SH-SY5Y (cell line): ENCODE data around the gene EML1.

Experiments used
- GATA2 ChIP-seq: IDR thresholded peaks from 2 replicates; pipeline ENCODE4 v1.6.1; 2011; ENCODE audit warnings: mild to moderate bottlenecking, low read depth, low read length
- GATA3 ChIP-seq: IDR thresholded peaks from 2 replicates; pipeline ENCODE4 v1.6.1; 2011; ENCODE audit warnings: low read depth, mild to moderate bottlenecking, low read length, moderate library complexity

DNA sequence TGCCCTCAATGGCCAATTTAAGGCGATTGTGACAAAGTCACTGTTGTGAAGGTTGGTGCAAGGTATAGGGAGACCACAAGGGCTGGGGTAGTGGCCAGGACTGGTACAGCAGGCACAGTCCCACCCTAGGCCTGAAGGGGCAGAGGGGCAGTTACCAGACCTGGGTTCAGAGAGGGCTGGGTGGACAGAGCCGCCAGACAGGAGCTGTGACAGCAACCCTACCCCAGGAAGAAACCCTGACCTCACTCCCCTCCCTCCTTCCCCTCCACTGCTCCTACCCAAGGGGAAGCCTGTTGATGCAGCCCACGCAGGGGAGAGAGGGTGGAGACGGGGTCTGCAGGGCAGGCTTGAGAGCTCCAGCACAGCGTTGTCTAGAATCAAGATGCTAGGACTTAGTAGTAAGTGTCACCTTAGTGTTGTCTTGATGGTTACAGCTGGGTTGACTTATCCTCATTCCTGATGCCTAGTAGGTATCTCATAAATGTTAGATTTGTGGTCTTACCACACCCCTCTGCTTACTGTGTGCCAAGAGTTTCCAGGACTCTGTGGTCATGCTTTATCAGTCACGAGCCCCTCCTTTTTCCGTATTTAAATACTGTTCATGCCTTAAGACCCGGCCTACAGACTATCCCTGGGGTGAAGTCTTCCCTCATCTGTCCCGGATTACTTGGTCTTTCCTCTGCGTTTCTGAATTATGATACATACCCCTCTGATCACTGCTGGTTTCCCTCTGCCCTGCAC is 14.4 kb downstream of the EML1 start:
- TF ChIP-seq GATA3 = no peak
- no peak for TF ChIP-seq GATA2
